ENCODE results near the gene PPM1D.
A peak's percentile ranks its signal among the peaks of the same experiment; 100 is the strongest.
"Not testable (repeated sequence)": the region's sequence is repeated elsewhere in the genome, so short reads cannot be mapped to it uniquely, and the experiment has no call there.

PPM1D gene

DNA sequence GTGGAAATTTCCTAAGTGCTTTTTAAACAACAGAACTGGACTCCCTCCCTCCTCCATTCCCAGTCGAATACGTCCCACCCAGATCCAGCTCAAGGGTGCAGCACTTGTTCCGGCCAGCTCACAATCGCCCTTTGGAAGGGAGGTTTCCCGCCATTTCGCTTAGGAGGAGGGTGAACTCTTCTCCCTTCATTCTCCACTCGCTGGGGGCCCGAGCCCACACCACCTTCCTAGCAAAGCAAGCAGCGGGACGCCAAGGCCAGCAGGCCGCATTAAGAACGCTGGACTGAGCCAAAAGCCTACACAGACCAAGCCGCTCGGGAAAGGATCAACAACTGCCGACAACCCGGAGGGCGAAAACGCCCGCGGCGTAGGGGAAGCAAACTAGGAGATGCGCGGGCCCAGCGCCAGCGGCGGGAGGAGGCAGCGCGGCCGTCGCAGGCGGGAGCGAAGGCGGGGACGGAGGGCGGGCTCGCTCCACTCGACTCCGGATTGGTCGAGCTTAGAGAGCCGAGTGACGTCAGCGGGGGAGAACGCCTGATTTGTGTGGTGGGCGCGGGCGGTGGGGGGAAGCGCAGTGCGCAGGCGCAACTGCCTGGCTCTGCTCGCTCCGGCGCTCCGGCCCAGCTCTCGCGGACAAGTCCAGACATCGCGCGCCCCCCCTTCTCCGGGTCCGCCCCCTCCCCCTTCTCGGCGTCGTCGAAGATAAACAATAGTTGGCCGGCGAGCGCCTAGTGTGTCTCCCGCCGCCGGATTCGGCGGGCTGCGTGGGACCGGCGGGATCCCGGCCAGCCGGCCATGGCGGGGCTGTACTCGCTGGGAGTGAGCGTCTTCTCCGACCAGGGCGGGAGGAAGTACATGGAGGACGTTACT lies at the start of gene PPM1D:
Gene PPM1D (plus strand): TSS at position 574 of the 870 bp plus-strand sequence. CDS start 222 bp downstream, at position 796.
- DNase-seq, result peak; percentile 99

DNA sequence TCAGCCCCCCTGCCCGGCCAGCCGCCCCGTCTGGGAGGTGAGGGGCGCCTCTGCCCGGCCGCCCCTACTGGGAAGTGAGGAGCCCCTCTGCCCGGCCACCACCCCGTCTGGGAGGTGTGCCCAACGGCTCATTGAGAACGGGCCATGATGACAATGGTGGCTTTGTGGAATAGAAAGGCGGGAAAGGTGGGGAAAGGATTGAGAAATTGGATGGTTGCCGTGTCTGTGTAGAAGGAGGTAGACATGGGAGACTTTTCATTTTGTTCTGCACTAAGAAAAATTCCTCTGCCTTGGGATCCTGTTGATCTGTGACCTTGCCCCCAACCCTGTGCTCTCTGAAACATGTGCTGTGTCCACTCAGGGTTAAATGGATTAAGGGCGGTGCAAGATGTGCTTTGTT lies 47.7 kb upstream of the PPM1D start:
- not testable (repeated sequence) for DNase-seq

DNA sequence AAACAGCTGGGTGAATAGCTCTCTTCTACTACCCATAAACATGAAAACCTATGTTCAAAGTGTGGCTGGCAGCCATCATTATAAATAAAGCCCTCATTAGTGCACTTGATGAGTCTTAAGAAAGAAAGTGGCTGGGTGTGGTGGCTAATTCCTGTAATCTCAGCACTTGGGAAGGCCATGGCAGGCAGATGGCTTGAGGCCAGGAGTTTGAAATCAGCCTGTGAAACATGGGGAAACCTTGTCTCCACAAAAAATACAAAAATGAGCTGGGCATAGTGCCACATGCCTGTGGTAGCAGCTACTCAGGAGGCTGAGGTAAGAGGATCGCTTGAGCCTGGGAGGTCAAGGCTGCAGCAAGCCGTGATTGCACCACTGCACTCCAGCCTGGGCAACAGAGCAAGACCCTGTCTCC lies 45.6 kb upstream of the PPM1D start:
- peak; percentile 88 for DNase-seq

DNA sequence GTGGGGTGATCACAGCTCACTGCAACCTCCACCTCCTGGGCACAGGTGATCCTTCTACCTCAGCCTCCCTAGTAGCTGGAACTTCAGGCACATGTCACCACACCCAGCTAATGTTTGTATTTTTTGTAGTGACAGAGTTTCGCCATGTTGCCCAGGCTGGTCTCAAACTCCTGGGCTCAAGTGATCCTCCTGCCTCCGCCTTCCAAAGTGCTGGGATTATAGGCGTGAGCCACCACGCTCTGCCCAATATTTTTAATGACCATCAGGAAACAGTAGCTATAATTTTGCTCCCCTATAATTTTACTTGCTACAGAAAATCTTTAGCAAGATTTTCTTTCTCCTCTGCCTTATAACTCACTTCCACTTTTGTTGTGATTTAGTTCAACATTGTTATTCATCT lies 44.2 kb upstream of the PPM1D start:
- no peak for DNase-seq

DNA sequence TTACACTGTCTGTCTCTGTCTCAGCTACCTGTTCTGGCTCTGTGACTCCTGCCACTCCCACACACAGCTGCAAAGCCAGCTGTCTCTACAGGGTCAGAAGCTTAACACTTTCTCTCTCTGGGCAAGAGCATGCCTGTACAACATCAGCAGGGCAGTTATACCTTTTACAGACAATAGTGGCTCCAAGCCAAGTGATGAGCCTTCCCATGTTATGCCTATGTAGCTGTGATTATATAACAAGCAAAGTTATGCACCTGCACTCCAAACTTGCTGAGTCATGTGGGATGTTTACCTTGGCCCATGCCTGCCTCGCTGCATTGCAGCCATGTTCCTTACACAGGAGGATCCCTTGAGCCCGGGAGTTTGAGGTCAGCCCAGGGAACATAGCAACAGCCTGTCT lies 42.2 kb upstream of the PPM1D start:
- no peak for DNase-seq

DNA sequence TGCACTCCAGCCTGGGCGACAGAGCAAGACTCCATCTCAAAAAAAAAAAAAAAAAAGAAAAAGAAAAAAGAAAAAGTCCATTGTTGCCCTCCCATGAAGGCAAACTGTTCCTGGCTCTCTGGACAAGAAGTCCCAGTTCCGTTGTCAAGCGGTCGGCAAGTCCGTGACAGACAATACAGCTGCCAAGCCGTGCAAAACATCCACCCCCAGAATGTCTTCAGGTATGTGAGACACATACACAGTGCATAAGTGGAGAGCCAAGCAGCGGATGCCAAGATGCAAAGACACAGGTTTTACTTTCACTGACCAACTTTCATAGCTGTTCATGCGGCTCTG lies 40.4 kb upstream of the PPM1D start:
- no peak for DNase-seq

DNA sequence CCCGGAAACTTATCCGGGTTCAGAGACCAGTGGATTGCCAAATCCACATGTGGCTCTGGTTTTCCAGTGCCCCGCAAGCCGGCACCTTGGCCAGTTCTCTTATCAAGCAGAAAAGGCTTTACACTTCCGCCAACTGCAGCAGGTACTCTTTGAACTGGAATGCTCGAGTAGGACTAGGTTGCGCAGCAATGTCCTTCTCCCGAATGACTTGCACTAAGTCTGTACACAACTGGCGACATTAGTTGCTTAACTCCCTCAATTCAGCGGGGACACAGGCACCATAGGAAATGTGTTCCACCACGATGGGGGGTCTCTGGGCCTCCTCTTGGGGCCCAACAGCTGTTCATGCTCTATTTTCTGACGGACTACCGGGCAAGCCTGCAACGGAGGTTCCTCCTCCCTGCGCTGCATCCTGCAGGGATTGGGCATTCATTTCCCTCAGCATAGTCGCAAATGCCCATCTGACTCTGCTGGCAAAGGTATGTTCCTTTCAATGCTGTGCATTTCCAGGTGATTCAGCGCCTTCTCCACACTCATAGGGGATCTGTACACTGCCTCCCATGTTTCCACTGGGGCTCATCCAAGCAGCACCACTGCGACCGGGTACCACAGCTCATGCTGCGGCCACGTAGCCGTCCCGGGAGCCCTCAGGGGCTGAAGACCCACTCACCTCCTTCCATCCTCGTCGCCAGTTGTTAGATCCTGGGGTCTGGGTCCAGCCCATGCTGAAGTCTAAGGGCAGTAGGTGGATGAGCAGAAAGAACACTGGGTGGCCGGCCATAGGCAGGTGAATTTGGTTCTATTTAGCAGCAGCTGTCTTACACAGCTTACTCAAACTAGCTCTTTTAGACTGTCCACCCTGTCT lies 39.8 kb upstream of the PPM1D start:
- no peak for DNase-seq

DNA sequence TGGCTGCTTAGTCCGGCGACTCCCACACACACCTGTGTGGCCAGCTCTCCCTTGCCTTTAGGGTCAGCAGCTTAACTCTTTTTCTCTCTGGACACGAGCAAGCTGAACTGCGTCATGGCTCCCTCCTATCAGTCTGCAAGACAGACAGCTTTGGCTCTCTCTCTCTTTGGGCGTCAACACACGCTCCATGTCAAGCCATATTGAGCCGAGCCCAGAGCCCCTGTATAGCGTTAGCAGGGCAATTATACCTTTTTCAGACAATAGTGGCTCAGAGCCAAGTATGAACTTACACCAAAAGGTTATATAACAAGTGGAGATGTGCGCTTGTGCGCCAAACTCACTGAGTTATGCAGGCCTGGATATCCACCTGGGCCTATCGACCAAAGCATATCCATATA lies 39.1 kb upstream of the PPM1D start:
- no peak for DNase-seq

DNA sequence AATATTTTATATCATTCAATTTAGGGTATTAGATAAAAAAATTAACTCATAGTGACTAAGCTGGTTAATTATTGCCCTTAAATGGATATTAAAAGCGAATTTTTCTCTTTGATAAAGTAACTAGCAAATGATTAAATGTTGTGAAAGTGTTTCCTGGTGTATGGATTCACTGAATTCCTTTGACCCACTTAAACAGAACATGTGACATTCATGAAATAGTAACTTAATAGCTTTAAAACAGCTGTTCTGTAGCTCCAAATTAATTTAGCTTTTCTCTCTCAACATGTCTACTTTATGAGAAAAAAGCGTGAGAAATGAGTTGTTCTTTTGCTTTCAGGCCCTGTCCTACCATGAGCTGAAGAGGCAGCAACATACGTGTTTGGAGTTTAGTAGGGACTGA lies 37.6 kb upstream of the PPM1D start:
- no peak for DNase-seq

DNA sequence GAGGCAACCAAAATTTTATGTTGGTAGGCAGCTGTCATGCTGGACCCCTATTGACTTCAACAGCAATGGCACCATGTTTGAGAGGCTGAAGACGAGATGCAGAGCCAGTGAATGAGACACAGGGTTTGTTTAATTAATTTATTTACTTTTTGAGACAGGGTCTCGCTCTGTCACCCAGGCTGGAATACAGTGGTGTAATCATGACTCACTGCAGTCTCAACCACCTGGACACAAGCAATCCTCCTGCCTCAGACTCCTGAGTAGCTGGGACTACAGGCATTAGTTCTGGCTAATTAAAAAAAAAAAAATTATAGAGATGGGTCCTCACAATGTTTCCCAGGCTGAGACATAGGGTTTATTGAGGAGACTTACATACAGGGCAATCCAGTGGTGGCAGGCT lies 36.2 kb upstream of the PPM1D start:
- DNase-seq, result no peak

DNA sequence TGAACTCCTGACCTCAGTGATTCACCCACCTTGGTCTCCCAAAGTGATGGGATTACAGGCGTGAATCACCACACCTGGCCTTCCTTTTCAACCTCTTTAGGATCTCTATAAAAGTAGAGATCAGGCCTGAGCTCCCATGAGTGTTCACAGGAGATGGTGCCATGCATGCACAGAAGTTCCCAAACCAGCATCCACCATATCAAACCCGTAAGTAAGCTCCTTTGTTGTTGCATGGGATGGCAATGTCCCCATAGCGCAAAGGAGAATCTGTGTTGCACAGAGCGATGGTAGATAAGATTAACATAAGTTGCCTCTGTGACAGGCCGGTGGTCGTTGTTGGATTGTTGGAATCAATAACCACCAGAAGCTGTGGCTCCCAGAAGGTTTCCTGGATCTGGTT lies 34.8 kb upstream of the PPM1D start:
- DNase-seq, result no peak

DNA sequence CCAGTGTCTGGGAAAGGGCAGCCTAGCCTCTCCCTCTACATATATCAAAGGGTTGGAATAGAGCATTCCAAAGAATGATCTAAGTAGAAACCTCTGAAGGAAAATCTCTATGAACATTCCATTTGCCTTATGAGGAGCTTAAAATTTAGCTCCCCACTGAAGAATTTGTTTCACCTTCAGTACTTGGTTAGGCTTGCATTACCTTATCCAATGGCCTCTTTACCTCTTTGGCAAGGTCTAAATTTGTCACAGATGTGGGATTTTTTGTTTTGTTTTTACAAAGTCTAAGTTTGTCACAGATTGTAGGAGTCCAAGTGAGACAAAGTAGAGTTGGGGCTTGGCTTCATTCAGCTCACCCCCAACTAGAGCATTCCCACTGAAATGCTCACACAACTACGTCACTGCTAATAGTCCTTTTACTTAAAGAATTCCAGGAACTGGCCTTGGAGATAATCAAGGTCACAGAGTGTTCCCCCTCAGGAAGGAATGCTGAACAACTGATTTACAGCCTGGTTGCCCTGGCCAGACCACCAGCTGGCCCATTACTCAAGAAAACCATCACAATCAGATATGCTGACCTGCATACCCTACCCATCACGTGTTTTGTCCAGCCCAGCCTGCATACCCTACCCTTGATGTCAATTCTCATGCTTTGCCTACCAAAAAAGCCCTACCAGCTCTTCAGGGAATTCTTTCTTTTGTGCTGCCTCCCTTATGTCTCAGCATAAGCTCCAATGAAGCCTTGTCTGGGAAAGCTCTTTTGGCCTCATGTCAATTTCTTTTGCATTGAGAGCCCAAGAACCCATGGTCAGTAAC lies 26.5 kb upstream of the PPM1D start:
- DNase-seq, result peak; percentile 83

DNA sequence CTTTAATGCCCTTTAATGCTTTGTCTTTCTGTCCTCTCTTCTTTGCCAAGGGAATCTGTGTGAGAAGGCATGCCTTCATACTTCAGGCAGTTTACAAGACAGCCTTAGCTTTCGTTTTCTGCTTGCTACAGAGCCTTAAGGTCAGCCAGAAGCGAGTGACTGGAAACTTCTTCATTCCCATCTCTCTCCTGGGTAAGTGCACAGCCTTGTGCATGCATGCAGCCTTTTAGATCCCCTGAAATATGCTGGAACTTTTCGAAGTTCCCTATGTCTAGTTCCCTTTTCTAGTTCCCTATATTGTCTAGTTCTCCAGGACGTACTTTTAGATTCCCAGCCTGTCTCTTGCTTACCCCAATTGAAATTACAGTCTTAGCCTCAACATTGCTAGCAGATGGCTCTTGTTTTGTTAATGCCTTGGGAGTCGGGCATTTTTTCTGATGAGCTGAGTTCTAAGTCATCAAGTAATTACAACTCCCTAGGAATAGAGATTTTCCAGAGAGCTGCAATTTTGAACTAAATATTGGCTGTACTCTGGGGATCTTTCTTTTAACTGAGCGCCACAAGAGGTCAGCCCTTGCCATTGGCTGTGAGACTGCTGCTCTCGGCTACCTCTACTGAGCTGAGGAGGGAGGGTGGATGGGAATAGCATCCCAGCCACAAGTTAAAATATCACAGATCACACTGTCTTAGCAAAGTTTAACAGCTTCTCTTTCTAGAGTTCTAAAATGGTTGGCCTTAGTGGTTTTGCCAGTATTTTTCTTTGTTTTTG lies 22.7 kb upstream of the PPM1D start:
- peak; percentile 38 for DNase-seq

DNA sequence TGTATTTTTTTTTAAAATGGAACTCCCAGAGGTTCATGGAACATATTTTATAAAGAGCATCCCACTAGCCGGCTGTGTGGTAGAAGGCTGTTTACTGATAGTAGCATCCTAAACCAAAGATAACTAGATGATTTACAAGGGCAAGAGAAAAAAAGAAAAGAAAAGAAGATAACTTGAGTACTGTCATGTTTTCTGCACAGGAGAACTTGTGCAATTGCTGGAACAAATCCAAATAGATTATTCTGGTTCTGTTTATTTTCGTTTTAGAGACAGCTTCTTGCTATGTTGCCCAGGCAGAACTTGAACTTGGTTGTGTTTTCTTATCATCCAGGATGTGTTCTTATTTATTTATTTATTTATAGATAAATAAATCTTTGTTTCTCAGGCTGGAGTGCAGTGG lies 20.9 kb upstream of the PPM1D start:
- peak; percentile 21 for DNase-seq

DNA sequence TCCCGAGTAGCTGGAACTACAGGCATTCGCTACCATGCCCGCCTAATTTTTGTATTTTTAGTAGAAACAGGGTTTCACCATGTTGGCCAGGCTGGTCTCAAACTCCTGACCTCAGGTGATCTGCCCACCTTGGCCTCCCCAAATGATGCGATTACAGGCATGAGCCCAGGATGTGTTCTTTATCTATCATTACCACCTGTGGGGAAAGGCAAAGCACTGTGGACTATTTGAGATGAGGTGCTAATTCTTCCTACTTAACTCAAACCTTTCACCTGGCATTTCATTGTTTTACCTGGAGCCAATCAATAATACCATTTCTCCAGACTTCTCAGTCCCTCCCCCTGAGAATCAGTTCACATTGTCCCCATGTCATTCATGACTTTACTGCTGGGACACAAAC lies 20.4 kb upstream of the PPM1D start:
- DNase-seq, result no peak

DNA sequence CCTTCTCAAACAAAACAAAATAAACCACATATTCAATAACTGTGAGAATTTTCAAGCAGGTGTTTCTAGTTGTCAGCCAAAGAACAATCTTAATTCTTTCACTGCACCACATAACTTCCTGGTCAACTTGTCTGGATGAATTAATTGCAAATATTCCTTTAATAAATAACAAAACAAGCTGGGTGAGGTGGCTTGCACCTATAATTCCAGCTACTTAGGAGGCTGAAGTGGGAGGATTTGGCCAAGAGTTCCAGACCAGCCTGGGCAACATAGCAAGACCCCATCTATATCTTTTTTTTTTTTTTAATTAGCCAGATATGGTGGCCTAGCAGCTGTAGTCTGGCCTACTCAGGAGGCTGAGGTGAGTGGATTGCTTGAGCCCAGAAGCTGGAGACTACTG lies 17.0 kb upstream of the PPM1D start:
- DNase-seq, result no peak

DNA sequence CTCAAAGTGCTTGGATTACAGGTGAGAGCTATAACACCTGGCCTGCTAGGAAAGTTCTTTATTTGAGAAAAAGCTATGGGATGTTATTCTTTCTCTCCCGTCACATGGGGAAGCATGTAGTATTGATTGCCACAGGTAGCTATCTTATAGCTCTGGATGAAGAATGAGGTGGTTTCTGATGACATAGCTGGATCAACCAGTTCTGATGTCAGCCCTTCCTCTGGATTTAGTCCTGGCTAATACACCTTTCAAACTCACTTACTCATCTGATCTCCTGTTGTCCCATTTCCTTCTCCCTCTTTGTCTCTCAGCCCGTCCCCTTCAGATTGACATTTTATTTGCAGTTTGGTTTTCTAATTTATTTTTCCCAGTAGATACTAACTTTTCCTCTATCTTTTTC lies 14.1 kb upstream of the PPM1D start:
- DNase-seq, result no peak

DNA sequence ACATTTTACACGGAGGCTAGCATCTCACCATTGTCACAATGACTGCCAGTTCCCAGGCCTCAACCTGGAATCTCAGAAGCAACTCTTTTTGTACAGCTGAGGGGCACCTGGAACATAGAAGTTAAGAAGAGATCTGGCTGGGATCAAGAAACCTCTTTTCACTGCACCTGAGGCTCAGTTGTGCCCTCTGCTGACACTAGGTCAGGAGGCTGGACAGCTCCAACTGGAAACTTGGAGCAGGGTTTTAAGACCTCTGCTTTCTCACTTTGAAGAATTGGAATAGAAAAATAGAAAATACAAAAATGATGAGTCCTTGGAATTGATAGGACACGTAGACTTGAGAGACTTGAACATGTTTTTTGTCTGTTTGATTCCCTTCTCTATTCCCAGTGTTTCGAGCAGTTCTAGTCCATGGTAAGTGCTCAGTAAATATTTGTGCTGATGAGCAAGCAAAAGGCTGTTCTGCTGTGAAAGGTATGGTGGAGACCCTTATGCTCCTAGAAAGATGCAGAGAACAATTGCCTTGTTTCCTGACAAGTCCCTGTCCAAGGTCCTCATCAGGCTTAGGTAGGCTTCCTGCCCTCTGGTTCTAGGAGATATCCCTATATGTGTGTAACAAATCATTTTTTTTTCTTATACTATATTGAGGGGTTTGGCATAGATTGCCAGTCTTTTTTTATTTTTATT lies 13.6 kb upstream of the PPM1D start:
- no peak for DNase-seq

DNA sequence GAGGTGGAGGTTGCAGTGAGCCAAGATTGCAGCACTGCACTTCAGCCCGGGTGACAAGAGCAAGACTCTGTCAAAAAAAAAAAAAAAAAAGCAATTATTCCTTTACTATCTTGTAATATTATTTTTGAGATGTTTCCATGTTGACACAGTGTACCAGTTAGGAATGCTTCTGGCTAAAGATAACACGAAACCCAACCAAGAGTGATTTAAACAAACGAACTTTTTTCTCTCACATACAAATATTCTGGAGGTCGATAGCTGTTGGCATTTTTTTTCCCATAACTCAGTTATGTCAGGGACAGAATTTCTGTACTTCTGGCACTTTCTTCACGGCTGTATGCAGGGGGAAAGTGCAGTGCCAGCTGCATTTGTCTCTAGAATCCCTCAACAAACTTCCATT lies 9.9 kb upstream of the PPM1D start:
- DNase-seq, result no peak

DNA sequence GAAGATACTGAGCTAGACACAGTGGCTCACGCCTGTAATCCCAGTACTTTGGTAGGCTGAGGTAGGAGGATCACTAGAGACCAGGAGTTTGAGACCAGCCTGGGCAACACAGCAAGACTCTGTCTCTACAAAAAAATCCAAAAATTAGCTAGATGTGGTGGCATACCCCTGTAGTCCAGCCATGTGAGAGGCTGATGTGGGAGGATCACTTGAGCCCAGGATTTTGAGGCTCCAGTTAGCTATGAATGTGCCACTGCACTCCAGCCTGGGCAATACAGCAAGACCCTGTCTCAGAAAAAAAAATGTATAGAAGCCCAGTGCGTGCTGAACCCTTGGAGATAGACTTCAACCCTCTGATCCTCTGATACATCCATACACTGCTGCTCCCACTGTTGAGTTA lies 7.2 kb upstream of the PPM1D start:
- DNase-seq, result no peak

DNA sequence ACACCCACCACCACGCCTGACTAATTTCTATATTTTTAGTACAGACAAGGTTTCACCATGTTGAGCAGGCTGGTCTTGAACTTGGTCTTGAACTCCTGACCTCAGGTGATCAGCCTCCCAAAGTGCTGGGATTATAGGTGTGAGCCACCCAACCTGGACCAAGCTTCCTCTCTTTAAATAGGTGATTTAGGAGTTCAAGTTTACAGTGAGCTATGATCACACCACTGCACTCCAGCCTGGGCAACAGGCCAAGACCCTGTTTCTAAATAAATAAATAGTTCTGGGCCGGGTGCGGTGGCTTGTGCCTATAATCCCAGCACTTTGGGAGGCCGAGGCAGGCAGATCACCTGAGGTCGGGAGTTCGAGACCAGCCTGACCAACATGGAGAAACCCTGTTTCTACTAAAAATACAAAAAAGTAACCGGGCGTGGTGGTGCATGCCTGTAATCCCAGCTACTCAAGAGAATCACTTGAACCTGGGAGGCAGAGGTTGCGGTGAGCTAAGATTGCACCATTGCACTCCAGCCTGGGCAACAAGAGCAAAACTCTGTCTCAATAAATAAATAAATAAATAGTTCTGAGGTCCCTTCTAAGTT lies 6.5 kb upstream of the PPM1D start:
- not testable (repeated sequence) for DNase-seq
